Aorta (tissue), 5 donors: ENCODE results near the gene GLYATL1B. TPM values are rescaled to one million over a fixed set of nuclear protein-coding genes. Genes with fewer than 3 reads are reported as not detected.
"Not testable (repeated sequence)": the region's sequence is repeated elsewhere in the genome, so short reads cannot be mapped to it uniquely, and the experiment has no call there.

Source experiments
- ATAC-seq: fragments of 200-7000 bp; cut with Tn5 transposase; one replicate; pipeline ENCODE4 v1.9.1; 2022; ENCODE audit warnings: moderate library complexity; ENCODE audit not compliant: low FRiP score
- DNase-seq, 2 donors: peaks; one replicate each; pipeline ENCODE4 v3.0.0-alpha.2; 2020
- H3K27ac ChIP-seq, 2 donors: one replicate each; pipeline ENCODE4 v1.5.1; 2013; ENCODE audit warnings: low read length in 2 of 2, mild to moderate bottlenecking in 2 of 2, moderate library complexity in 2 of 2, control low read depth in 1 of 2, inconsistent platforms in 1 of 2, low read depth in 1 of 2
- H3K27me3 ChIP-seq, 2 donors: one replicate each; pipeline ENCODE4 v1.6.1; 2013; ENCODE audit warnings: control low read depth in 1 of 2, low read length in 1 of 2, mild to moderate bottlenecking in 1 of 2, moderate library complexity in 1 of 2; ENCODE audit not compliant: insufficient read depth in 2 of 2, control insufficient read depth in 1 of 2
- H3K36me3 ChIP-seq, 2 donors: one replicate each; pipeline ENCODE4 v1.6.1; 2013; ENCODE audit warnings: control low read depth in 1 of 2, low read length in 1 of 2, mild to moderate bottlenecking in 1 of 2; ENCODE audit not compliant: insufficient read depth in 2 of 2, control insufficient read depth in 1 of 2
- H3K4me1 ChIP-seq, 2 donors: one replicate each; pipeline ENCODE4 v1.6.1; 2013; ENCODE audit warnings: low read length in 2 of 2, control low read depth in 1 of 2, mild to moderate bottlenecking in 1 of 2, moderate library complexity in 1 of 2; ENCODE audit not compliant: insufficient read depth in 2 of 2, control insufficient read depth in 1 of 2
- H3K4me3 ChIP-seq, 2 donors: one replicate each; pipeline ENCODE4 v1.5.1; 2013; ENCODE audit warnings: low read length in 2 of 2, control low read depth in 1 of 2, mild to moderate bottlenecking in 1 of 2
- H3K9me3 ChIP-seq: one replicate; pipeline ENCODE4 v1.6.1; 2013; ENCODE audit warnings: mild to moderate bottlenecking, low read length; ENCODE audit not compliant: control insufficient read depth
- WGBS, 2 donors: extraction: QIAGEN DNeasy Blood & Tissue Kit; methylation state at CpG; one replicate each; pipeline ENCODE4 v1.1.7; 2013; 5-methylcytosine and 5-hydroxymethylcytosine counted together
- intact Hi-C, 2 donors: fragments of 100-400 bp; cut with DNase I; formaldehyde crosslinking; loops; one replicate each; pipeline versions ENCODE4 v1.14.2 to v1.15.0; 2022
- polyA plus RNA-seq, 2 donors: library from polyadenylated mRNA; stranded (reverse); fragments of 200-250 nt; gene quantifications; one replicate each; pipeline ENCODE4 v1.2.3, GENCODE V29; 2013
- total RNA-seq, 2 donors: library from RNA; stranded (reverse); fragmentation: NEBNext Ultra II Directional; extraction: Animal tissue kit (Norgen Biotek cat#: 25700); gene quantifications; one replicate each; pipeline ENCODE4 v1.2.1, GENCODE V29; 2021
- donor health status: healthy with polysubstance abuse.
- donor health status: Bipolar disorder and iron deficiency.
- donor health status: DM: no; HTN: no; CAD: no.
- donor health status: DM: no; HTN: no; CAD: no.
- donor health status: DM: yes; HTN: yes; CAD: no.

Gene GLYATL1B
- total and polyA plus RNA-seq, 4 donors, result not detected

GRCh38 chr11:59136551-59136950 lies 50.4 kb downstream of the GLYATL1B start:
- not testable (repeated sequence) for H3K36me3 ChIP-seq, H3K9me3 ChIP-seq, H3K4me1 ChIP-seq, DNase-seq, H3K4me3 ChIP-seq, H3K27ac ChIP-seq, H3K27me3 ChIP-seq, ATAC-seq
- intact Hi-C loops, result loop anchor here (2.0 to 10.0 kb wide), 3 partner anchors 34 to 82 kb away; no protein-coding TSS in a partner anchor
- 84 to 88% methylated on average over 6 of the region's 6 CpGs for WGBS, 2 donors

- 95 to 98% methylated on average over 17 of the region's 17 CpGs for WGBS, 2 donors
- Histone ChIP-seq H3K9me3 (no peaks in the 10 kb centered on the region), H3K27me3 (no peaks in the 10 kb centered on the region), H3K27ac (no peak overlapping the region), H3K4me3 (no peak overlapping the region), H3K4me1 (no peaks in the 10 kb centered on the region), H3K36me3 (no peaks in the 10 kb centered on the region)
- ATAC-seq (no peak), DNase-seq (no peak)
- intact Hi-C loops, result loop anchor here (2.0 to 10.0 kb wide), 3 partner anchors 35 to 82 kb away; no protein-coding TSS in a partner anchor
Observed at GRCh38 chr11:59137190-59137589, 51.1 kb downstream of the GLYATL1B start.

GRCh38 chr11:59138643-59139042 lies 52.5 kb downstream of the GLYATL1B start:
- DNase-seq, result no peak
- intact Hi-C loops, result loop anchor here (5.0 to 10.0 kb wide), 2 partner anchors 36 to 84 kb away; no protein-coding TSS in a partner anchor
- no peak overlapping the region for H3K4me3 ChIP-seq
- H3K9me3 ChIP-seq, result no peaks in the 10 kb centered on the region
- no peaks in the 10 kb centered on the region for H3K27me3 ChIP-seq
- H3K4me1 ChIP-seq, result no peaks in the 10 kb centered on the region
- WGBS, 2 donors, result 43% methylated on average over 2 of the region's 2 CpGs
- no peak overlapping the region for H3K27ac ChIP-seq
- no peak for ATAC-seq
- no peaks in the 10 kb centered on the region for H3K36me3 ChIP-seq

GRCh38 chr11:59141191-59141590 lies 55.1 kb downstream of the GLYATL1B start:
- Histone ChIP-seq H3K9me3 (no peaks in the 10 kb centered on the region), H3K27ac (no peak overlapping the region), H3K4me3 (no peak overlapping the region), H3K4me1 (no peaks in the 10 kb centered on the region), H3K36me3 (no peaks in the 10 kb centered on the region), H3K27me3 (no peaks in the 10 kb centered on the region)
- WGBS, 2 donors, result 89 to 92% methylated on average over 4 of the region's 4 CpGs
- ATAC-seq, result no peak
- DNase-seq, result no peak
- intact Hi-C loops, result loop anchor here in 1 of 2 donors (10.0 kb wide), 1 partner anchor 566 kb away; the partner anchor contains the start of genes LPXN and ZFP91

GRCh38 chr11:59141673-59142460 lies 55.8 kb downstream of the GLYATL1B start:
- Histone ChIP-seq H3K36me3 (no peaks in the 10 kb centered on the region), H3K9me3 (no peaks in the 10 kb centered on the region), H3K4me1 (no peaks in the 10 kb centered on the region), H3K27ac (no peak overlapping the region), H3K27me3 (no peaks in the 10 kb centered on the region), H3K4me3 (peak overlapping the region; percentile 79 to 86)
- intact Hi-C loops, result loop anchor here in 1 of 2 donors (10.0 kb wide), 1 partner anchor 567 kb away; the partner anchor contains the start of genes LPXN and ZFP91
- 0 to 2% methylated on average over 3 of the region's 3 CpGs for WGBS, 2 donors
- ATAC-seq, result no peak
- no peak for DNase-seq

GRCh38 chr11:59142530-59143507 lies 56.7 kb downstream of the GLYATL1B start, which contains the start of gene FAM111A:
Gene FAM111A (plus strand): TSS chr11:59142856. CDS start chr11:59148873, 6,017 bp downstream.
- H3K27ac ChIP-seq, result peak within 1 kb of the TSS; percentile 52 to 91
- no peaks in the 10 kb centered on the region for H3K4me1 ChIP-seq
- WGBS, 2 donors, result 0% methylated on average over 50 of the region's 50 CpGs
- H3K9me3 ChIP-seq, result no peaks in the 10 kb centered on the region
- H3K27me3 ChIP-seq, result no peaks in the 10 kb centered on the region
- intact Hi-C loops, result loop anchor here in 1 of 2 donors (10.0 kb wide), 1 partner anchor 568 kb away; the partner anchor contains the start of genes LPXN and ZFP91
- H3K4me3 ChIP-seq, result peak within 1 kb of the TSS; percentile 79 to 86
- no peaks in the 10 kb centered on the region for H3K36me3 ChIP-seq
- peak; percentile 94 for DNase-seq
- peak; percentile 93 for ATAC-seq

- H3K36me3 ChIP-seq, result no peaks in the 10 kb centered on the region
- H3K27me3 ChIP-seq, result no peaks in the 10 kb centered on the region
- intact Hi-C loops, result loop anchor here in 1 of 2 donors (10.0 kb wide), 1 partner anchor 569 kb away; the partner anchor contains the start of genes LPXN and ZFP91
- no peak for DNase-seq
- no peaks in the 10 kb centered on the region for H3K9me3 ChIP-seq
- H3K4me3 ChIP-seq, result peak overlapping the region; percentile 53 to 91
- H3K27ac ChIP-seq, result peak overlapping the region; percentile 73 to 75
- H3K4me1 ChIP-seq, result no peaks in the 10 kb centered on the region
- 70 to 71% methylated on average over 1 of the region's 1 CpG for WGBS, 2 donors
- no peak for ATAC-seq
Observed at GRCh38 chr11:59144096-59144495, 58.0 kb downstream of the GLYATL1B start.
